HG02981 (cell line): ENCODE measurements around the gene CEACAM16.
"Not testable (repeated sequence)": the region's sequence is repeated elsewhere in the genome, so short reads cannot be mapped to it uniquely, and the experiment has no call there.

ENCODE experiments used
- ATAC-seq: cut with Tn5 transposase; IDR thresholded peaks from one replicate; pipeline ENCODE4 v1.9.1; 2021; ENCODE audit warnings: mild to moderate bottlenecking, moderate library complexity; ENCODE audit not compliant: unreplicated experiment

CEACAM16 gene

DNA sequence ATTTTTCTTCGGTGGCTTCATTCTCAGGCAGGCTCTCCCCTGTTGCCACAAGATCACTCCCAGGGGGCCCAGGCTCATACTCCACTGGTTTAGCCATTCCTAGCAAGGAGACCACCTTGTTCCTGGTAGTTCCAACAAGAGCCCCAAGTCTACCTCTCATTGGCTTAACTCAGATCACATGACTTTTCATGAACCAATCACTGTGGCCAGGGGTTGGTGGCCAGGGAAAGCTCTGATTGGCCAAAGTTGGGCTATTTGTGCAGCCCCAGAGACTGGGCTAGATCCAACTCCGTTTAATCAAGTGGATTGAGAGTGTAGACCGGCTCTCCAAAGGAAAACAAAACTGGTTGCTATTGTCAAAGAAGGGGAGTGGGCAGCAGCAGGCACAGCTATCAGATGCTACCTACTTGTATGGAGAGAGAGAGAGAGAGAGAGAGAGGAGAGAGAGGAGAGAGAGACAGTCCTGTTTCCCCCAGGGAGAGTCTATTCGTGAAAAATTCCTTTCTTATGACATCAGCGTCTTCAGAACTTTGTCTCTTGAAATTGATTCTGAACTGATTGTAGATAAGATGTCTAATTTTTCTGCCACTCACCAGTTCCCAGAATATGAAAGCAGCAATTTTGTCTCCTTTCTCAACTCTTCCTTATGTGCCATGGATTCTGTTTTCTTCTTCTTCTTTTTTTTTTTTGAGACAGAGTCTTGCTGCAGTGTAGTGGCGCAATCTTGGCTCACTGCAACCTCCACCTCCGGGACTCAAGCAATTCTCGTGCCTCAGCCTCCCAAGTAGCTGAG, 21.7 kb upstream of the CEACAM16 start:
- ATAC-seq, result no peak

DNA sequence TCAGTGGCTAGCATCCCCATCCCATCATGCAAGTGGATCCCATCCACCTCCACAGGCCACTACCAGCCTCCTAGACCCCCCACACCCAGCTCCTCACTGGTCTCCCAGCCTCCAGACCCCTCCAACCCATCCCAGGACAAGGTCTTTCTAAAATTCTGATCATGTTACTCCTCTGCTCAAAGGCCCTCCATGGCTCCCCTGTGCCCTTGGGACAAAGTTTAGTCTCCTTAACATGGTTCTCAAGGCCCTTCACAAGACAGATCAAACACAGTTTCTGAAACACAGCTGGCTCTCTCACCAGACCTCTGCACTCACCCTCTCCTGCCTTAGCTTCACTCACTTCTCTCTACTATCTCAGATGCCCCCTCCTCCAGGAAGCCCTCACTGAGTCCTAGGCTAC, 18.4 kb upstream of the CEACAM16 start:
- ATAC-seq, result no peak

DNA sequence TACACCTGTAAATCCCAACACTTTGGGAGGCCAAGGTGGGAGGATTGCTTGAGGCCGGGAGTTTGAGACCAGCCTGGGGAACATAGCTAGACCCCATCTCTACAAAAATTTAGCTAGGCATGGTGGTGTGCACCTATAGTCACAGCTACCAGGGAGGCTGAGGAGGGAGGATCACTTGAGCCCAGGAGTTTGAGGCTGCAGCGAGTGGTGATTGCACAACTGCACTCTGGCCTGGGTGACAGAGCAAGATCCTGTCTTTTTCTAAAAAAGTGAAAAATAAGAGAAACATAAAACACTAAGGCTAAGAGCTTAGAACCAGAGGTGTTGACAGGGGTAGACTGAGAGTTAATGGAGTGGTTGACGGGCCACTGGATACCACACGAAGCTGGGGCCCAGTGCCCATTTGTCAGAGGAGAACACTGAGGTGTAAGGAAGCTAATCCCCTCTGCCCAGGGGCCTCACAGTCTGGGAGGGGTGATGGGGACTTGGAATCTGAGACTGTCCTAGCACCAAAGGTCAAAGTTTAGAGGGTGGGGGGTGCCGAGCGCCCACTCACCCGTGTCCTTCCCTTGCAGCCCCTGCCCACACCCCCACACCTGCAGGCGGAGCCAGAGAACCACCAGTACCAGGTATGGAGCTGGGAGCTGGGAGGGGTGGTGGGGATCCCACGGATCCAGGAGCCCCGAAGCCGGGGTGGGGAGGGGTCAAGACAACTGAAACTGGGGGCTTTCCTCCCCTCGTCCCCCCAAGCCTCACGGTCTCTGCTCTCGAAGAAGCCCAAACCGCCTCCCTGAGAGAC, 16.8 kb upstream of the CEACAM16 start:
- no peak for ATAC-seq

DNA sequence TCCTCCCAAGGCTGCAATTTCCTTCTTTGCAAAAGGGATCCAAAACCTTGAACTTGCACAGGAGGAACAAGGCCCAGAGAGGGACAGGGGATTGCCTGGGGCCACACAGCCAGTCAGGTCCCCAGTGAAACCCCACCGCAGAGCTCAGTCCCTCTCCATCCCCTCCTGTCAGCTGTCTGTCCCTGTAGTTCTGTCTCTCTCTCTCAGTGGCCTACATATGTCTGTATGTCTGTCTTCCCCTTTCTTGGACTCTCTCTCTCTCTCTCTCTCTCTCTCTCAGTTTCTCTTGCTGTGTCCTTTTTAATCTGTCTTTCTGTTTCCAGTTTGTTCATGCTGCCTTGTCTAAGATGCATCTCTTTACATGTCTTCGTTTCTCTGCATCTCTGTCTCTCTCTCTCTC, 16.1 kb upstream of the CEACAM16 start:
- no peak for ATAC-seq

DNA sequence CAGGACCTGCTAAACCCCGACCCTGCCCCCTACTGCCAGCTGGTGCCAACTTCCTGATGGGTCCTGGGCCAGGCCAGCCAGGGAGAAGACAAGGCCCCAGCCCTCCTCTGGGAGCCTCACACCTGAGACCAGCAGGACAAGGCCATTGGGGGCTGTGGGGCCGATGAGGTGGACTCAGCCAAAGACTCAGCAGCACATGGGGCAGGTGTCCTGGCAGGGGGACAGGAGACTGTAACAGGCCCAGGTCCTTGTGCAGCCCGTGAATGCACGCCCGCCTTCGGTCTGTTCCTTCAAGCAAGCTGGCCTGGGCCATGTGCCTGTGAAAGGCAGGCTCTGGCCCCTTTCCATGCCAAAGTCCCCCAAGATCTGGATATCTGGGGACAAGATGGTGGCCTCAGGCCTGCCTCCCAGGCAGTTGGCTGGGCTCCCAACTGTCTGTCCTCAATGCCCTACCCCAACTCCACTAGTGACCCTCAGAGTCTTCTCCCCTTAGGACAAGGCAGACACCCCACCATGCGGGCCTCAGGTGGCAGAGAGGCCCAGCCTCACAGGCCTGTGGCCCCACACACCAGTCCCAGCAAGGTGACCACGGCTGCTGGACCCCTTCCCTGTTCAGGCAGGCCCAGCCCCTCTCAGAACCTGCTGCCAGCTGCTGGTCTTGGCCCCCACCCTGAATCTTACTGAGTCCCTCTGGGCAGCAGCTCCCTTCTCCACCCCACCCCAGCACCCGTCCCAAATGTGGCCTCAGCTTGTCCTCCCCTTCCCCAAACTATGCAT, 15.3 kb upstream of the CEACAM16 start:
- ATAC-seq, result no peak

DNA sequence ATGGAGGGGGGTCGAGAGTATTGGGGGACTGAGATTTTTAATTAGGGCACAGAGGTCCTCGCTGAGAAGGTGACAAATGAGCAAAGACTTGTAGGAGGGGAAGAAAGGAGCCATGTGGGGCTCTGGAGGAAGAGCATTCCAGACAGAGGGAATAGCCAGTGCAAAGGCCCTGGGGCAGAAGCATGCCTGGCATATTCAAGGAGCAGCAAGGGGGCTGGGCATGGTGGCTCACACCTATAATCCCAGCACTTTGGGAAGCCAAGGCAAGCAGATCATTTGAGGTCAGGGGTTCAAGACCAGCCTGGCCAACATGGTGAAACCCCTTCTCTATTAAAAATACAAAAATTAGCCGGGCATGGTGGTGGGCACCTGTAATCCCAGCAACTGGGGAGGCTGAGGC, 14.6 kb upstream of the CEACAM16 start:
- ATAC-seq, result not testable (repeated sequence)

DNA sequence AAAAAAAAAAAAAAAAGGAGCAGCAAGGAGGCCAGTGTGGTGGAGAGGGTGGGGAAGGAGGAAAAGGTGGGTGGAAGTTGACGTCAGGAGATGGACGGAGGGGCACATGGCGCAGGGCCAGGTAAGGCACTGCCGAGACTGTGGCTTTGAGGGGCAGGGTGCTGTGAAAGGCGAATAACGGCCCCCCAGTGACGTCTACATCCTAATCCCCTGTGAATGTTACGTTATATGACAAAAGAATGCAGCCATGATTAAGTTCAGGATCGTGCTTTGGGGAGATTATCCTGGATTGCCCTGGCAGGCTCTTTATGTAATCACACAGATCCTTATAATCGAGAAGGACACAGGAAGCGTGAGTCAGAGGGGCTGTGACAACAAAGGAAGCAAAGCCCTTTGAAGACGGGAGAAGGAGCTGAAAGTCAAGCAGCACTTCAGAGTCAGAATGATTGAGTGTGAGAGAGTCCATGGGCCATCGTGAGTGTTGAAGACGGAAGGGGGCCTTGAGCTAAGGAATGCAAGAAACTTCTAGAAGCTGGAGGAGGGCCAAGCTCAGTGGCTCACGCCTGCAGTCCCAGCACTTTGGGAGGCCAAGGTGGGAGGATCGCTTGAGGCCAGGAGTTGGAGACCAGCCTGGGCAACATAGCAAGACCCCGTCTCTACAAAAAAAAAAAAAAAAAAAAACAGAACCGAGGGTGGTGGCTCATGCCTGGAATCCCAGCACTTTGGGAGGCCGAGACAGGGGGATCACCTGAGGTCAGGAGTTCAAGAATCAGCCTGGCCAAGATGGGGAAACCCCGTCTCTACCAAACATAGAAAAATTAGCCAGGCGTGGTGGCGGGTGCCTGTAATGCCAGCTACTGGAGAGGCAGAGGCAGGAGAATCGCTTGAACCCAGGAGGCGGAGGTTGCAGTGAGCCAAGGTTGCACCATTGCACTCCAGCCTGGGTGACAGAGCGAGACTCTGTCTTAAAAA, 13.8 kb upstream of the CEACAM16 start:
- ATAC-seq, result no peak

DNA sequence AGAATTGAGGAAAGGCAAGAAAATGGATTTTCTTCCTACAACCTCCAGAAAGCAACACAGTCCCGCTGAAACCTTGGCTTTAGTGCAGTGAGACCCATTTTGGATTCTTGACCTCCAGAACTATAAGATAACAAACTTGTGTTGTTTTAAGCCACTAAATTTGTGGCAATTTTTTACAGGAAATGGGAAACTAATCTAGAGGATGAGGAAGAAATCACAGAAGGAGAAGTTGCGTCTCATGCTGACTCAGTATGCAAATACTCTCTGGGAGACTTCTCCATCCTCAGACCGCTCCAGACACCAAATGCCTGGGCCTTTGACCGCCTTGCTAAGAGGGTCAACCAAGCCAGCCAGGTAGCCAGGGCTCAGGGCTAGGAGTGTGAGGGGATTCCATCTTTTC, 13.1 kb upstream of the CEACAM16 start:
- ATAC-seq, result no peak

DNA sequence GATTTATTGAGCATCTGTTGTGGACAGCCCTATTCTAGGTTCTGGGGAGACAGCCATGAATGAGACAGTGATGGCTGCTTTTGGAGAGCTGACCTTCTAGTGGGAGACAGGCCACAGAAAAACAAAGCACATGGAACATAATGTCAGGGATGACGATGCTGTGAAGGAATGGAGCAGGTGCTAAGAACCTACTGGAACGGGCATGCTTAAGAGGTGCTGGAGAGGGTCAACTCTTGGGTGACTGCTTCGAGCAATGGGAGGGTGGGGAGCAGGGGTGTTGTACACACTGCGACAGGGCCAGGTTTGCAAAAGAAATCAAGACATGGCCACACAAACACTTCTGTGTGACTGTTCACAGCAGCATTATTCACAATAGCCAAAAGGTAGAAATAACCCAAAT, 12.1 kb upstream of the CEACAM16 start:
- ATAC-seq, result no peak

DNA sequence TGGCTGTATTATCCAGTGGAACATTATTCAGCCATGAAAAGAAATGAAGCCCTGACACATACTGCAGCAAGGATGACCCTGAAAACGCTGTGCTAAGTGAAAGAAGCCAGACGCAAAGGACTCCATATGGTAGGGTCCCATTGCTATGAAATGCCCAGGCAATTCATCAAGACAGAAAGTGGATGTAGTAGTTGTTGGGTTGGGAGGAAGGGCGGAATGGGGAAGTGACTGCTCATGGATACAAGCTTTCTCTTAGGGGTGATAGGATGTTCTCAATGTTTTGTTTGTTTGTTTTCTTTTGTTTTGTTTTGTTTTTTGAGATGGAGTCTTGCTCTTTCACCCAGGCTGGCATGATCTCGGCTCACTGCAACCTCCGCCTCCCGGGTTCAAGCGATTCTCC, 11.1 kb upstream of the CEACAM16 start:
- ATAC-seq, result no peak

DNA sequence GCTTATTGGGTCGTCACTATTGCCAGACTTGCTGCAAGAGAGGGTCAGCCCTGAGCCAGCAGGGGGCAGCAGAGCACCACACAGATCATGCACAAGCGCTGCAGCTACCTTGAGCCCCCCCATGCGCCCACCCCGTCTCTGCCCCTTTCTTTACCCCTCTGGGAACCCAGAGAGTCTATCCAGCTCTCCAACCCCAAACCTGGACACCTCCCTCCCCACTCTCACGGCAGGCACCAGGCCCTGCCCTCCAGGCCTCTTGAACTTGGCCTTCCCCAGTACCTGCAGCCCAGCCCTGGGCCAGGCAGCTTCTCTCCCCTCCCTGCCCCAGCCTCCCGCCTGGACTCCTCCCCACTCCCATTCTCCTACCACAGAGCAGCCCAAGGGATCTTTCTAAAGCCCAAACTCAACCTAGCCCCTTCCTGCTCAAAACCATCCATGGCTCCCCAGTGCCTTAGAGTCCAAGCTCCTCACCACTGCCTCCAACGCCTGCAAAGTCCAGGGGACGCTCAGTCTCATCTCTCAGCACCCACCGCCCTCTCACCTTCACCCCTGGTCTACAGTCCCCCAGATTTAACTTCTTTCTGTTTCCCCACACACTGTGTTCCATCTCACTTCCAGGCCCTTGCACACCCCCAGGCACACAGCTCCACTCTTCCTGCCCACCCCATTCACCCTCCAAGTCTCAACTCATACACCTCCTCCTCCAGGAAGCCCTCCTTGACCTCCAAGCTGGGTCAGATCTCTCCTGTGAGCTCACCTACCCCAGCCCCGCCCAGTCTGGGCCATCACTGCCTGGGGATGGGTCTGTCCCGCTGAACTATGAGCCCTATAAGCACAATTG, 9.4 kb upstream of the CEACAM16 start:
- ATAC-seq, result no peak

DNA sequence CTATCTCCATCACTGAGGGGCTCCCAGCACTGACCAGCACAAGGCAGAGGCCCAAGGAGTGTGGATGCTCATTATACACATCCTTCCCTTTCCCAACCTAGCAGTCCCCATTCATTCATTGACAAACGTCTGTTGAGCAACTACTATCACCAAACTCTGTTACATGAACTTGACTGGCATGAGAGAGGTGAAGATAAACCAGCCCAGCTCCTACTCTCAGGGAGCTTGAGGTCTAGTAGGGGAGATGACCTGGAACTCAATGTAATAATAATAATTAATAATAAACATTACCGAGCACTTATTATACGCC, 8.9 kb upstream of the CEACAM16 start:
- ATAC-seq, result no peak

DNA sequence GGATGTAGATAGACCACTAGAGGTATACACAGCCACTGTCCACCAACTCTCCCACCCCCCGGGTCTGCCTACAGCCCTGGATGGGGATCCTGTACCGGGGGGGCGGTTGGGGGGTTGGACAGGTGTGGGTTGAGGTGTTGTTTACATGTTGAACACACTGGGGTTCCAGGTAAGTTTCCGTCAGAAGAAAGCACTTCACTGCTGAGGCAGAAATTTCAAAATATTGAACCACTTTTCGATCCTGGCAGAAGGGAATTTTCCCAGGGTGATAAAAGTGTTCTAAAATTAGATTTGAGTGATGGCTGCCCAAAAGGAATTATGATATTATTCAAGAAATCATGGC, 6.6 kb upstream of the CEACAM16 start:
- no peak for ATAC-seq

DNA sequence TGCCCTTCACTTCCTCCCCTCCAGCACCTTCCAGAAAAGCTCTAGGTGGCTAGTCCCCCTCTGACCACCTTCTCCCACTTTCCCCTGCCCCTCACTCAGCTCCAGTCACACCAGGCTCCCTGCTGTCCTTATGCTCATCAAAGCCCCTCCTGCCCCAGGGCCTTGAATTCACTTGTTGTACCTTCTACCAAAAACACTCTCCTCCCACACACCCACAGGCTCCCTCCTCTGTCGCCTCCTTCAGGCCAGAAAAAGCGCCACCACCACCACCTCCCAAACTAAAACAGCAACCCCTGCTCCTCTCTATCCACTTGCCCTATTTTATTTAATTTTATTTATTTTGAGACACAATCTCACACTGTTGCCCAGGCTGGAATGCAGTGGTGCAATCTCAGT, 4.8 kb upstream of the CEACAM16 start:
- no peak for ATAC-seq

DNA sequence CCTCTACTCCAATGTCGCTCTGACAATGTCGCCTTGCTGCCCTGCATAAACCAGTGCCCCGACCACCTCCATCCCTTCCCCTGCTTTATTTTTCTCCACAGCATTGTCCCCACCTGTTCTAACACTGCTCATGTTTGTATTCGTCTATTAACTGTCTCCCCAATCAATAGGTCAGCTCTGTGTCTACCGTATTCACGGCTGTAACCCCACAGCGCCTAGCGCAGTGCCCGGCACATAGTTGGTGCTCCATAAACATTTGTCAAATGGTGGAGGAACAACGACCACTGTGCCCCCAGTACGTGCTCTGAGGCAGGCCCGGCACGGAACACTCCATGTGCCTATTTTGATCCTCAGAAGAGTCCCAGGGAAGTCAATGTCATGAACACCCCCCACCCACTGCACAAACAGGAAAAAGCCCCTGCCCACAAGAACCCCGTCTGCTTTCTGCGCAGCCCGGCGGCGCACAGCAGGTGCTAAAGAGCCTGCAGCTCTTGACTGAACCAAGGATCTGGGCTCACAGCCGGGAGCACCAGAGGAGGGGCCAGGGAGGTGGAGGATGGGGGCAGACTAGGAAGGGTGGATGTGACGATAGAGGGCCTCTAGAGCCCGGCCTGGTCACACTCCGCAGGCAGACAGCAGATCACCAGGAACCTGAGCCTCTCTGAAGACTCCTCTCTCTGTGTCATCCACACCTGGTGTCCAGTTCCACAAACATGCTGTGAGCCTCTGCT, 1.8 kb upstream of the CEACAM16 start:
- no peak for ATAC-seq

DNA sequence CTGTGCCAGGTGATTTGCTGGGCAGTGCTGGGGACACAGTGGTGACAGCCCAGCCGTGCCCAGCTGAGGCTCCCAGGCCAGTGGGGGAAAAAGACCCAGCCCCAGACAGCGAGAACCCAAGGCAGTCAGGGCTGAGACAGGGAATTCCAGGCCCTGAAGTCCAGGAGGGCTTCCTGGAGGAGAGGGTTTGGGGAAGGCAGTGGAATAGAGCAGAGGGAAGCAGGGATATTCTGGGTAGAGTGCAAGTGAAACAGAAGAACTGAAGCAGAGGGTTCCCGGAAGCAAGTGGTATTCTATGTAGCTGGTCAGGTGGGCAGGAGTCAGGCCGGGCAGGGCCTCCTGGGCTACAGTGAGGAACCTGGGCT, 1.3 kb upstream of the CEACAM16 start:
- no peak for ATAC-seq

DNA sequence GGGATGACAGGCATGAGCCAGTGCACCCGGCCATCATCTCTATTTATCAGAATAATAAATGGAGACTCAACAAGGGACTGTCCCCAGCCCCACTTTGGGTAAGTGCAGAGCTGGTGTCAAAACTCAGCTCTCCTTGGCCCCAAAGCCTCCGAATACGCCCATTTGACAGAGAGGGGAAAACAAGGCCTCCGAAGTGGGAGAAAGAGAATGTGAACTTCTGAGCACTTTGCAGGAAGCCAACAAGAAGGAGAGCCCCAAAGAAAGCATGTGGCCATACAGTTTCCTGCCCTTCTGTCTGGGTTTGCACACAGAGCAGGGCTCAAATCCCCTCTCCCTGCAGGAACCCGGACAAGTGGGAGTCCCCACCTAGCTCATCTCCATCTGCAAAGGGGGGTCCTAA, 1.6 kb downstream of the CEACAM16 start:
- no peak for ATAC-seq

DNA sequence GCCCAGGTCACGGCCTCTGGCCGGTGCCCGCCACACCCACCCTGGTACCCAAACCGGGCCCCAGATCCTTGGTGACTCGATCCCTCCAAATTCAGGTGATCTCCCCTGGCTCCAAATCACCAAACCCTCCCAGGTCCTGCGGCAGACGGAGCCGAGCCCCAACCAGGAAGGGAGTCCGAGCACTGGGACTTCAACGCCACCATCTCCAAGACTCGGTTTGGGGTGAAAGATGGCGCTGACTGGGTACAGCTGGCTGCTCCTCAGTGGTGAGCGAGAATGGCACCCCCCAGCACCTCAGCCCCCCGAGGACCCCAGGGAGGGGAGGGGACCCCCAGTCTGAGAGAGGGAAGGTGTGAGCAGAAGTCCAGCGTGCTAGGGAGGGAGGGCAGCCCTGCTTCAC, 2.3 kb downstream of the CEACAM16 start:
- no peak for ATAC-seq

DNA sequence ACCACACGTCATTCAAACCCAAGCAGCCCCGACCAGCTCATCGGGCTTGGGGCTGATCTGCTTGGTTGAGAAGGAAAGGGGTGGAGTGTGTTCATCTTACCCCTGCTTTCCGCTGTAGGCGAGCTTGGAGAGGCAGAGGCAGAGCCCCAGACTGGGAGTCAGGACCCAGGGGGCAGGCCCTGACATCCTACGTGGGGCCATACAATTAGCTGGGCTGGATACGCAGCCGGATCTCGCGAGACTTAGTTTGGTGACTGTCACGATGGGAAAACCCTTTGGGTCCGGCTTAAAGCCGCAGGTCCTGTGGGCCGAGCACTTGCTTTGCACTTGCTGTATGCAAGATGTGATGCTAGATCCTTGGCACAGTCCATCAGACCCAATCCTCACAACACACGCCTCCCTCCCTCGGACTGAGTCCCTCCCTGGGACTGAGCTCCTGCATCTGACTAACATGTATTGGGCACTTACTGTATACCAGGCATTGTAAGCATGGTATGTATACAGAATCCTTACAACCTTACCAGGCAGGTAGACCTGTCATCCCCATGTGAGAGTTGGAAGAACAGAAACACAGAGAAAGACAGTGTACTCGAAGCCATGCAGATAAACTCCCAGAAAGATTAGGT, 3.7 kb downstream of the CEACAM16 start:
- no peak for ATAC-seq
